Dermis microvascular lymphatic vessel endothelial cell (primary cell): ENCODE results near the gene SDE2. TPM values are rescaled to one million over a fixed set of nuclear protein-coding genes. Genes with fewer than 3 reads are reported as not detected.
"Not testable (repeated sequence)": the region's sequence is repeated elsewhere in the genome, so short reads cannot be mapped to it uniquely, and the experiment has no call there.

Experiments
- DNase-seq, 2 donors: peaks; one replicate each; pipeline versions ENCODE4 v3.0.0 to v3.0.0-alpha.2; 2010; ENCODE audit warnings: low read depth in 2 of 2
- total RNA-seq: library from RNA; depleted of rRNA; stranded (reverse); fragments of >200 nt; gene quantifications from 2 replicates; pipeline ENCODE4 v1.2.1, GENCODE V29; 2014

Gene SDE2
- total RNA-seq, 1 donor from 2014 or later = 19.4 TPM

DNA sequence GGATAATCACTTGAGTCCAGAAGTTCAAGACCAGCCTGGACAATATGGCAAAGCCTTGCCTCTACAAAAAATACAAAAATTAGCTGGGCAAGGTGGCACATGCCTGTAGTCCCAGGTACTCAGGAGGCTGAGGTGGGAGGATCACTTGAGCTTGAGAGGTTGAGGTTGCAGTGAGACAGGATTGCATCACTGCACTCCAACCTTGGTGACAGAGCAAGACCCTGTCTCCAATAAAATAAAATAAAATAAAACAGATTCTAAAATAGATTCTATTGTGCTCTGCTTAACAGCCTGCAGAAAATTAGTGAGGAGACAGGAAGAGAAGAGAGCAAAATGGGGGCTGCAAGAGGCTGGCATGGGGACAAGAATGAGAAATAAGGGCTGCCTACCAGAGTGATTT lies 7.5 kb upstream of the SDE2 start:
- DNase-seq = no peak

- DNase-seq = no peak
Observed at GRCh38 chr1:226004396-226004795, 5.3 kb upstream of the SDE2 start.

- no peak for DNase-seq
Observed at GRCh38 chr1:226003502-226004170, 4.5 kb upstream of the SDE2 start.

DNA sequence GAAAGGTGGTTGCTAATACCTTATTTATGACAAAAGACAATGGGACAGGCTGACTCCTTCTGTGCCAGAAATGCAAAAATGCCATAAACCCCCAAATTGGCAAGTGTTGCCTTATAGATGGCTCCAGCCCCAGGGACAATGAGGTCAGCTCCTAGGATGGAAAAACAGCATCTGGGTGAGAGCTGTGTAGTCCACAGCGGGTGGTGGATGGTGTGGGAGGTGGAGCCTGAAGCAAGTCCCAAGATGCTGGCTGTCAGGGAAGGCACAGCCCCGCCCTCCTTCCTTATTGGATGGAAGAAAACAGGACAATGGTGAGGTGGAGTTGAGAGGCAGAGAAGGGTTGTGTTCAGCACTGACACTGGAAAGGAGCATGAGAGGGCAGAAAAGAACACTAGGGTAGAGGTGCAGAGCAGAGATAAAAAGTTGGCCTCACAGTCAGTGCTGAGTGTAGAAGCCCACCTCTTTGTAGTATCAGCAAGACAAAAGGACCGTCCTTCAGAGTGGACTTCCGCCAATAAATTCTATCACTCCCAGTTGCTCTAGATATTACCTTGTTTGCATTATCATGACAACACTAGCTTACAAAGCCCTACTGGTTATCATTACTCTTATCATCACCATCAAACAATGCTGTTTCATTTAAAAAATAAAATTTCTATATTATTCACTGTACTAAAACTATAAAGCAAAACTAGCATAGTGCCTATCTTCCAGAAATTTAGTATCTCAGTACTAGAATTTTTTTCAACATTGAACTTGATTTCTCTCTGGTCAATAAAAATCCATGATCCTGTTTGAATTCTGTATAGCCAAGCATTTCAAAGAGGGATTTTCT lies 3.7 kb upstream of the SDE2 start:
- DNase-seq = peak in 1 of 2 donors; percentile 90

DNA sequence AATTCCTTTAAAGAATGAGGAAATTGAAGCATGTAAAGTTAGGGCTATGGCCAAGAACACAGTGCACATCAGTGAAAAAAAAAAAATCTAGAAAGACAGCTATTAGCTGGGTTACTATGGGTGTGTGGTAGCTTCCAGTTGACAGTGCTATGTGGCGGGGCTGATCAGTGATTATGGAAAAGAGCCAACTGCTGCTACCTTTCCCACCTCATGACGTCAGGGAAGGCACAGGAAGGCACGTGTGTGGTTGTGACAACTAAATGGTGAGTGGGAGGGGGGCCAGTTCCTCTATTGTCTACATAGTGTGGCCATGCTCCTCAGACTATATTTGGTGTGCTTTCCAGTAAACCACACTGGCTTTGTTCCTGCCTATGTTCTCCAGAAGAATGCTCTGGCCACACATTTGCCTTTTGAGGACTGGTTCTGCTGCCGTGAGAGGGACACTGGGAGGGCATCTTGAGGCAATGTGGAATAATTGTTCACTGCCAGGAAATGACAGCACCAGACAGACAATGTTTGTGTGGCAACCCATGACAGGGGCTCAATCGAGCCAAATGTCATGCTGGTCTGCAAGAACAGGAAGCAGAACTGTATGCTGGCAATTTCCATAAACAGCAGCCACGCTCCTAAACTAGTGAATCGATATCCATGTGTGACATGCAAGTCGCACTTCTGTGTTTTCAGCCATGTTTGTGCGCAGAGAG lies 3.0 kb upstream of the SDE2 start:
- DNase-seq = peak; percentile 98 to 100

GRCh38 chr1:226001088-226001487 lies 1.9 kb upstream of the SDE2 start:
- no peak for DNase-seq

DNA sequence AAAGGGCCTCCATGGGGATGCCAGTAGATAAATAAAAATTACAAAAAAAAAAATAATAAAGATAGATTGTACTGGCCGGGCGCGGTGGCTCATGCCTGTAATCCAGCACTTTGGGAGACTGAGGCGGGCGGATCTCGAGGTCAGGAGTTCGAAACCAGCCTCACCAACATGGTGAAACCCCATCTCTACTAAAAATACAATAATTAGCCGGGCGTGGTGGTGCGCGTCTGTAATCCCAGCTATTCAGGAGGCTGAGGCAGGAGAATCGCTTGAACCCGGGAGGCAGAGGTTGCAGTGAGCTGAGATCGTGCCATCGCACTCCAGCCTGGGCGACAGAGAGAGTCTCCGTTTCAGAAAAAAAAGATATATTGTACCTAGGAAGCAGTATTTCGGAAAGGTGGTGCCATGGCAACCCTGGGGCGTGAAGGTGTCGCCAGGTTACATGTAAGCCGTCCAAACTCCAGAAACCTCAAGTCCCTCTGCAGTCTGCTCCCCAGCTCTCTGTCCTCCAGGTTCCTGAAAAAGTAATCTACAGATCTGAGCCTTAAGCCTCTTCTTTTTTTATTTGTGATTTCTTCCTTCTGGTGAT lies 1.4 kb upstream of the SDE2 start:
- DNase-seq = not testable (repeated sequence)

DNA sequence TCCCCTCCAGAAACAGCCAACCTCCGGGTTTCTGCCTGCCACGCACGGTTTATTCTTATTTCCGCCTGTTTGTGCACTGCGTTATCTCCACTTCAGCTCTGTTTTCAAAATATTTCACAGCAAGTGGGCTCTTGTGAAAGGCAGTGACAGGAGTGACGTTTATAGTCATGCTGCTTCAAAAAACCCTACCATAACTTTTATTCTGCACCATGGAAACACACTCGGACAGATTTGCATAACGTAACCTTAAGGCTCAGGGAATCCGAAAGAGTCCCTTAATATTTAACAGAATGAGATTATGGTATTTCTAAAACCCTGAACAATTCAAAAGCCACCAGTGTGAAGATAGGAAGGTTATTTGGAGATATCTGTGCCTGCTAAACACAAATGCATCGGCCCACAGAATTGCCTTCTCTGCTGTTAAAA lies 782 bp upstream of the SDE2 start:
- peak in 1 of 2 donors; percentile 47 for DNase-seq

DNA sequence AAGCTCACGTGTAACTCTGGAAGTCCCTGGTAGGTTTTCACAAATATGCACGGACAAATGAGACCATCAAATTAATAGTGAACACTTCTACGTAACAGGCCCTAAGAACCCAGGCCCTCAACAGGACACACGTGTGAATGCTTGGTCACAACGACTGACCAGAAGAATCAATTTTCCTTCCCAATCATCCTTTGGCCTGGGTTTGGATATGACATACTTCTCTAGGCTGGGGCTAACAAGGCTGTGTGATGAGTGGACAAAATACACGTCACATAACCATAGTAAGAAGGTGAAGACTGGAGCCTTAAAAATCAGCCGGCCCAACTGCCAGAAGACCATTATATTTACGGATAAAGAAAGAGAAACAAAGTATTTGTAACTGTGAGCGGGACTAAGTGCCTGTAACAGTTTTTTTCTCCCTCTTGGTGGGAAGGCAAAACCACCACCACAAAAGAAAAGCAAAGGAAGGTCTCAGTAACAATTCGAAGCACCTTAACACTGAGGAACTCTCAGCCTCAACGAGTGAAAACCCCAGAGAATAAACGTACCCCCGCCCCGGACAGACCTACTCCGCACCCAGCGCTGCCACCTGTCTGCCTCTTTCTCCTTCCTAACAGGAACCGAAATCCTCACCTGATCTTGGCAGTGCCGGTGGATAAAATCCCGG lies 450 bp downstream of the SDE2 start:
- DNase-seq = peak in 1 of 2 donors; percentile 64

- DNase-seq = peak in 1 of 2 donors; percentile 76
Observed at GRCh38 chr1:225996946-225997545, 2.1 kb downstream of the SDE2 start.

DNA sequence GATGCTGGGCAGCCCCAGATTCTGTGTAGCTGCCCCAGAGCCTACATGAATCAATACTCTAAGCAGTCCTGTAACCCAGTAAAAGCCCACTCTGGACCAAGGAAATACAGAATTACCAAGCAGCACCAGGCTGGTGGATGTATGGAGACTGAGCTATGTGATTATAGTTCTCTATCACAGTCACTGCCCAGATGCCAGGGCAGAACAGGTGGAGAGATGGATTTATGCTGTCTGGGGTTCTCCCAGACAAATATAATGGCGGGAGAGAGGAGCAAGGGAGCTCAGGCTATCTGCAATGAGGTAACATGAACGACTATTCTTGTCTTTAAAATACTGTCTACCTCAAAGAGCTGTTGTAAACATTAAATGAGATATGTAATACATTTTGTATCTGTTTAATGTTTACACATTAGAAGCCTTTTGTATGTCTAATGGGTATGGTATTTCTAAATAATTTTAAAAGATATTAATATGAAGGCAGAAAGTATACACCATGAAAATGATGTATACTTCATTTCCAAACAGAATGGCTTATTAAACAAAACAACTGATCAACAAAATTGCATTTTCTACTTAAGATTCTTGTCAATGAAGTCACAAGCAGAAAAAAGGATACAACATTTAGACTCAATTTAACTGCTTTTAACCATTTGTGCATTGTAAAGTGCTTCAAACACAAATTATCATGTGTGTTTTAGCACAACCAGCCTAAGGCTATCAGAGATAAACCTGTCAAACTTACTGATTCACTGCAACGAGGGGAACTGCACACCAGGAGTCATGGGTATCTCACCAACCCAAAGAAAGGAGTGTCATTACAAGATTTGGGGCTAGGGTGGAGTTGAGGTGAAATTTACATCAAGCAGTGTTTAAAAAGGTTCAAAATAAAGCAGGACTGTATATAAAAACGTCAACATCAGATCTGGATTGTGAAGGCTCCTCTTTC lies 3.0 kb downstream of the SDE2 start:
- no peak for DNase-seq

- no peak for DNase-seq
Observed at GRCh38 chr1:225990705-225991464, 8.3 kb downstream of the SDE2 start.

GRCh38 chr1:225987491-225988316 lies 11.4 kb downstream of the SDE2 start:
- peak; percentile 44 to 62 for DNase-seq

GRCh38 chr1:225981714-225982113 lies 17.4 kb downstream of the SDE2 start:
- no peak for DNase-seq

DNA sequence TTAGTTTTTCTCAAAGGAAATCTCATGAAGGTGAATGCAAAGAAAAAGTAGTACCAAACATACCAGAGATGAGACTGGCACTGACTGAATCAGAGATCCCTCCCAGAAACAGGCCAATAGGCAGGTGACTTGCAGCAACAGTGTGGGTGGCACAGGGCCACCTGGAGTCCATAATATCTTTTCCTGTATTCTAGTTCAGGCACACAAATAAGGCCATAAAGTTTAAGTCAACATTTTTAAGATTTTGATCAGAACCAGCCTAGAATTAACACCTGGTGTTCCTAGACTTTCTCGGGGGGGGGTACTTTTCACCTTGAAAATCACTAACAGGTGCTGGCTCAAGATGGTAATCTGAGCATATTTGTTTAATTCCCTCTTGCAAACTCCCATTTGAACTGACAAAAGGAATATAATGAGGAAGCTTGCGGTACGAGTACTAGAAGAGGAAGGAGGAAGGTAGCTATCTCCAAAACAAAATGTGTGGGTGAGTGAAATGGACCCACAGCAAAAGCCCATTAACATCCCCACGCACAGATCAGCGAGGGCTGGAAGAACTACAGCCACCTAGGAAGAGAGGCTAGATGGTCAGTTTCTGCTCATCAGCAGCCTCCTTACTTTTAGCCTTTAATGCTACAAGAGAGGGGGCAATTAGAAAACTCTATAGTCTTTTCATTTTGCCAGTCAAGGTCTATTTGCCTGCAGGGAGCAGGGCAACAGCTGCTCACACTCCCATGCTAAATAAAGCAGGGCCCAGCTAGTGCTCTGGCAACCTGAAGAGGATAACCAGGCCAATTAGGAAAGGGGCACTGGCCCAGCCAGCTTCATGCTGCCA lies 18.9 kb downstream of the SDE2 start:
- no peak for DNase-seq

DNA sequence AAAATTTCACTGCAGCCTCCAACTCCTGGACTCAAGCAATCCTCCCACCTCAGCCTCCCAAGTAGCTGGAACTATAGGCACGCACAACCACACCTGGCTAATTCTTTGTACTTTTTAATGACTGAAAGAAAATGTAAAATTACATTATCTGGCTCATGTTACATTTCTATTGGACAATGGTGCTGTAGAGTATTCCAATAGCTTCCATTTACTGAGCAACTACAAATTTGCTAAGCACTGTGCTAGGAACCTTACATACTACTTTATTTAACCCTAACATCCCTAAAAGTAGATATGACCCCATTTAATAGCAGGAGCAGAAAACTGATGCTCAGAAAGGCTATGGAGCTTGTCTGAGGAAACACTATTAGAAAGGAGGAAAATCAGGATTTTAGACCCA lies 19.7 kb downstream of the SDE2 start:
- no peak for DNase-seq
